ENCODE measurements around the gene HOXD13. TPM values are rescaled to one million over a fixed set of nuclear protein-coding genes. Genes with fewer than 3 reads are reported as not detected.

The HOXD13 gene
- total and polyA plus RNA-seq, 2 donors (not counting 1 experiment from before 2014, with no cell fraction given): not detected

- Mint-ChIP-seq H3K4me1 (peaks cover 5% of the 10 kb centered on the region), H3K27ac (peak overlapping the region; percentile 59), H3K9me3 (ENCODE audit: insufficient read depth) (peaks cover 3% of the 10 kb centered on the region), H3K27me3 (peaks cover 68% of the 10 kb centered on the region), H3K4me3 (no peak overlapping the region)
- Histone ChIP-seq H3K27ac (ENCODE audit: low read length in 2 of 2) (no peak overlapping the region), H3K9me3 (ENCODE audit: control extremely low read depth in 1 of 3, control insufficient read depth in 2 of 3, insufficient read depth in 1 of 3, low read length in 2 of 3) (peaks cover 4 to 76% (median 35%) of the 10 kb centered on the region in 3 donors), H3K79me2 (ENCODE audit: control insufficient read depth, insufficient read depth, low read length) (no peaks in the 10 kb centered on the region), H3K27me3 (replicated peaks in 1 of 4; ENCODE audit: control extremely low read depth in 1 of 4, control insufficient read depth in 3 of 4, insufficient read depth in 4 of 4, low read length in 3 of 4) (peaks cover 0 to 86% (median 75%) of the 10 kb centered on the region in 4 experiments), H2AFZ (ENCODE audit: insufficient read depth, low read depth, low read length, poor library complexity, severe bottlenecking) (no peak overlapping the region), H3K36me3 (replicated peaks in 1 of 2; ENCODE audit: control extremely low read depth in 1 of 2, control insufficient read depth in 1 of 2, extremely low read depth in 1 of 2, insufficient read depth in 2 of 2, low read length in 1 of 2) (no peaks in the 10 kb centered on the region), H3K4me2 (replicated peaks; ENCODE audit: low read depth, low read length, poor library complexity, severe bottlenecking) (no peak overlapping the region), H3K9ac (ENCODE audit: low read length) (no peak overlapping the region), H4K20me1 (ENCODE audit: control insufficient read depth, insufficient read depth, low read length, poor library complexity, severe bottlenecking) (no peaks in the 10 kb centered on the region), H3K4me3 (ENCODE audit: control extremely low read depth in 1 of 5, extremely low read depth in 1 of 5, insufficient read depth in 1 of 5, low read depth in 2 of 5, low read length in 4 of 5) (no peak overlapping the region), H3K4me1 (ENCODE audit: control insufficient read depth in 2 of 2, insufficient read depth in 2 of 2, low read length in 2 of 2) (peaks cover 3 to 20% of the 10 kb centered on the region in 2 donors)
- ATAC-seq (ENCODE audit: low read depth) (no peak), DNase-seq (no peak)
- ChIA-PET POLR2A (no interaction called here), CTCF (interaction anchor here (1.0 kb wide), 1 partner anchor 45 kb away, joined by 3 read pairs; no protein-coding TSS in a partner anchor)
- WGBS (ENCODE audit: insufficient coverage): 12% methylated on average over 60 of the region's 62 CpGs
- intact Hi-C loops (cut with micrococcal nuclease): no loop called here
- TF ChIP-seq CTCF (IDR thresholded peaks at IDR 0.05) (no peak), EZH2 (IDR thresholded peaks at IDR 0.05; ENCODE audit: borderline replicate concordance, insufficient read depth, low read depth, low read length, poor library complexity, severe bottlenecking) (no peak)
Measured at GRCh38 chr2:176081837-176082524, 10.5 kb upstream of the HOXD13 start.

GRCh38 chr2:176082525-176082823 lies 10.0 kb upstream of the HOXD13 start:
- H3K27ac Mint-ChIP-seq: no peak overlapping the region
- peaks cover 5% of the 10 kb centered on the region for H3K4me1 Mint-ChIP-seq
- Histone ChIP-seq H3K9ac (ENCODE audit: low read length) (no peak overlapping the region), H2AFZ (ENCODE audit: insufficient read depth, low read depth, low read length, poor library complexity, severe bottlenecking) (no peak overlapping the region), H3K4me2 (replicated peaks; ENCODE audit: low read depth, low read length, poor library complexity, severe bottlenecking) (no peak overlapping the region), H3K79me2 (ENCODE audit: control insufficient read depth, insufficient read depth, low read length) (no peaks in the 10 kb centered on the region), H3K27ac (ENCODE audit: low read length in 2 of 2) (no peak overlapping the region), H3K4me3 (ENCODE audit: control extremely low read depth in 1 of 5, extremely low read depth in 1 of 5, insufficient read depth in 1 of 5, low read depth in 2 of 5, low read length in 4 of 5) (no peak overlapping the region), H3K9me3 (ENCODE audit: control extremely low read depth in 1 of 3, control insufficient read depth in 2 of 3, insufficient read depth in 1 of 3, low read length in 2 of 3) (peaks cover 4 to 81% (median 35%) of the 10 kb centered on the region in 3 donors), H3K27me3 (replicated peaks in 1 of 4; ENCODE audit: control extremely low read depth in 1 of 4, control insufficient read depth in 3 of 4, insufficient read depth in 4 of 4, low read length in 3 of 4) (peaks cover 0 to 90% (median 76%) of the 10 kb centered on the region in 4 experiments), H3K4me1 (ENCODE audit: control insufficient read depth in 2 of 2, insufficient read depth in 2 of 2, low read length in 2 of 2) (peaks cover 3 to 20% of the 10 kb centered on the region in 2 donors), H4K20me1 (ENCODE audit: control insufficient read depth, insufficient read depth, low read length, poor library complexity, severe bottlenecking) (no peaks in the 10 kb centered on the region), H3K36me3 (replicated peaks in 1 of 2; ENCODE audit: control extremely low read depth in 1 of 2, control insufficient read depth in 1 of 2, extremely low read depth in 1 of 2, insufficient read depth in 2 of 2, low read length in 1 of 2) (no peaks in the 10 kb centered on the region)
- intact Hi-C loops (cut with micrococcal nuclease): no loop called here
- ChIA-PET CTCF (interaction anchor here (1.0 kb wide), 1 partner anchor 44 kb away, joined by 3 read pairs; no protein-coding TSS in a partner anchor), POLR2A (no interaction called here)
- ATAC-seq (ENCODE audit: low read depth) (no peak), DNase-seq (peak; percentile 29)
- 18% methylated on average over 6 of the region's 10 CpGs for WGBS (ENCODE audit: insufficient coverage)
- no peak overlapping the region for H3K4me3 Mint-ChIP-seq
- peaks cover 3% of the 10 kb centered on the region for H3K9me3 Mint-ChIP-seq (ENCODE audit: insufficient read depth)
- TF ChIP-seq CTCF (IDR thresholded peaks at IDR 0.05): no peak
- TF ChIP-seq EZH2 (IDR thresholded peaks at IDR 0.05; ENCODE audit: borderline replicate concordance, insufficient read depth, low read depth, low read length, poor library complexity, severe bottlenecking): no peak
- H3K27me3 Mint-ChIP-seq: peaks cover 71% of the 10 kb centered on the region

All from B cell (primary cell).